NOMO-1 treated with DMSO at 0.1 percent for 48 hours (cell line): ENCODE data around the gene SYT3.
"Not testable (repeated sequence)": the region's sequence is repeated elsewhere in the genome, so short reads cannot be mapped to it uniquely, and the experiment has no call there.

Source experiments
- DNase-seq: peaks from one replicate; lab custom pipeline; 2025; ENCODE audit not compliant: unreplicated experiment; lab: John Stamatoyannopoulos, UW

Gene SYT3

GRCh38 chr19:50606059-50606836, 33.4 kb downstream of the SYT3 start:
- not testable (repeated sequence) for DNase-seq

DNA sequence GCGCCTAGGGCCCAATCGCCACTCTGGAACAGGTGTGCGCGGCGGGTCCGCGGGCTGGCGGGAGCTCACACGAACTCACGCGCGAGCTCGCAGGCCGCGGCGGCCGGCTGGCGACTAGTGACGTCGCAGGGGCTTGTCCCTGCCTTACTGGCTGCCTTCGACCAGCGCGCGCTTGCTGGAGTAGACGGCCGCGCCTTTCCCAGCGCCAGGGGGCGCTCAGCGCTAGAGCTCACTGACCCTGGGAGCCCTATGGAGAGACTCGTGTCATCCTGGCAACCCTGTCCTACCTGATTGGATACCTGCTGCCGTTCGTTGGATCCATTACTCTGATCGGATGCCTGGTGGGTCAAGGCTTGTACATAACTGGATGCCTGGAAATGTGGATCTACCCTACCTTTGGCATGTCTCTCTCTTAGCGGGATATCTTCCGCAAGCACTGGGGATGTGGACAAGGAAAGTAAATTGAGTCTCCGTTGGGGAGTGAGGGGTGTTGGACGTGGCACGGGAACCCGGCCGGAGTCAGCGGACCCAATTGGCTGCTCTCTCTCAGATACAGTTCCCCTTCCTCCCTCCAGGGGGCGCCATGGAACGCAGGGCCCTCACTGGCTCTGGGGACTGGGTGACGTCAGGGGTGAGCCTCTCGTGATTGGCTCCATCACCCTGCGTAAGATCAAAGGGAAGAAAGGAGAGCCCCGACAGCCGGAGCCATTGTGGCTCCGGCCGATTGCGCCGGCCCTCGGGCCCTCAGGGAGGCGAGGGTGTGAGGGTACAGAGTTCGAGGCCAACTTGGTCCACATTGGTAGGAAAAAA, 35.2 kb downstream of the SYT3 start:
- not testable (repeated sequence) for DNase-seq

- DNase-seq: no peak
Observed at GRCh38 chr19:50602935-50603334, 36.7 kb downstream of the SYT3 start.

GRCh38 chr19:50602496-50602895, 37.2 kb downstream of the SYT3 start:
- DNase-seq: no peak

GRCh38 chr19:50602089-50602422, 37.6 kb downstream of the SYT3 start:
- no peak for DNase-seq

DNA sequence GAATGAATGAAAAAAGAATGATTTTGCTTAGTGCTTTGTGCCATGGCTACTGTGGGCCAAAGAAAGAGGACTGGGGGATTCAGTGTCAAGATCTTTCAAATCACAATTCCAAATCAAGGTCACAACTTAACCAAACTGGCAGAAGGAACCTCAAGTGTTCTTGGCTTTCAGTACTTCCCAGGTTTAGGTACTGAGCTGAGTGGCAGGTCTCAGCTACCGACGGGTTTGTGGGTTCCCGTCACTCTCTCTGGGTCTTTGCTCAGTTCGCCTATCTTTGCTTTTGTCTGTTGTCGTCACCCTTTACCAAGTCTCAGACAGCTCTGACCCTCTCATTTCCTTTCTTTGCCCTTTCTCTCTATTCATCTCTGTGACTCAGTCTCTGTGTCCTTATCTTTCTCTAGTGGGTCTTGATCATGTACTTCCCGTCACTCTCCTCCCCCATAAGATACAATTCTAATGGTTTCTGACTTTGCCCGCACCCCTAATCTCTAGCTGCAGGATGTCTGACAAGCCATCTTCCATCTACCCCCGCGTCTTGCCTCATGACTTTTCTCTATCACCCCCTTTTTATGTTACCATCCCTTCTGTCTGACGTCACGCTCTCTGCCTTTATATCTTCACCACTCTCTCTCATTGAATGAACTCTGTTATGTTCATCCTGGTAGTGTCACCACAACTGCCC, 38.1 kb downstream of the SYT3 start:
- no peak for DNase-seq

DNA sequence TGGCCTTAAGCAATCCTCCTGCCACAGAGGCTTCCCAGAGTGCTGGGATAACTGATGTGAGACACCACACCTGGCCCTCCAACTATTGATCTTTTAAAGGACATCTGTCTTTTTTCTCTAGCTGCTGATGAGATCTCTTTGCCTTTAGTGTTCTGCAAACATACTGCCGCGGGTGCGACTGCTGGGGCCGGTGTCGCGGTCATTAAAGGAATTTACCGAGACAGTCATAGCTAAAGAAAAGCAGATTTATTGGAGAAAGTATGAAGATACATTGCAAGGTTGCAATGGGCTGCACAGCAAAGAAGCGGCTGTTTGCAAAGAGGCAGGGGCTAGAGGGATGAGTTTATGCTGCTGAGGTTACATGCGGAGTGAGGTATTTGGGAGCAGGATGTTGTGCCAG, 40.3 kb downstream of the SYT3 start:
- no peak for DNase-seq

- DNase-seq: no peak
Observed at GRCh38 chr19:50590191-50590590, 49.5 kb downstream of the SYT3 start.

GRCh38 chr19:50581795-50582660, 57.7 kb downstream of the SYT3 start:
- not testable (repeated sequence) for DNase-seq

GRCh38 chr19:50580970-50581634, 58.6 kb downstream of the SYT3 start:
- DNase-seq: no peak

DNA sequence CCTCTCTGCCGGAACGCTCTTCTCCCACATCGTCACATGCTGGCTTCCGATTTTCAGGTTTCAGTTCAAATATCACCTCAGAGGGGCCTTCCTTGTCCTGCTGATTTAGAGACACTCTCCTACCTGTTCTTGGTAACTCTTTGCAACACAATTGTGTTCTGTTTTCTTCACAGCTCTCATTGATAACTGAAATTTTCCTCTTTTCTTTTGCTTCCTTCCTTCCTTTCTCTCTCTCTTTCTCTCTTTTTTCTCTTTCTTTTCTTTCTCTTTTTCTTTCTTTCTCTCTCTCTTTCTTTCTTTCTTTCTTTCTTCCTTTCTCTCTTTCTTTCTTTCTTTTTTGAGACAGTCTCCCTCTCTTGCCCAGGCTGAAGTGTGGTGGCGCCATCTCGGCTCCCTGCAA, 59.4 kb downstream of the SYT3 start:
- no peak for DNase-seq

DNA sequence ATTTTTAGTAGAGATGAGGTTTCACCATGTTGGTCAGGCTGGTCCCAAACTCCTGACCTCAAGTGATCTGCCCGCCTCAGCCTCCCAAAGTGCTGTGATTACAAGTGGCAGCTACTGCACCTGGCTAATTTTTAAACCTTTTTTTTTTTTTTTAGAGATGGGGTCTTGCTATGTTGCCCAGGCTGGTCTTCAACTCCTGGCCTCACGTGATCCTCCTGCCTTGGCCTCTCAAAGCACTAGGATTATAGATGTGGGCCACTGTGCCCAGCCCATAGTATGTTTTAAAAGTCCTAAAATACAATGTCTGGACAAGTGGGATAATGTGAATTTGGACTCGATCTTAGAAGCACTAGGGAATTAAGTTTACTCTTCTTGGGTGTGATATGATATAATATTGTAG, 62.9 kb downstream of the SYT3 start:
- not testable (repeated sequence) for DNase-seq

GRCh38 chr19:50573741-50574461, 65.8 kb downstream of the SYT3 start:
- no peak for DNase-seq
